HG03571 (cell line): ENCODE measurements around the gene FPR2.
"Not testable (repeated sequence)": the region's sequence is repeated elsewhere in the genome, so short reads cannot be mapped to it uniquely, and the experiment has no call there.

Source experiments
- ATAC-seq: cut with Tn5 transposase; IDR thresholded peaks from one replicate; pipeline ENCODE4 v1.9.1; 2021; ENCODE audit not compliant: unreplicated experiment

FPR2 gene, protein sequence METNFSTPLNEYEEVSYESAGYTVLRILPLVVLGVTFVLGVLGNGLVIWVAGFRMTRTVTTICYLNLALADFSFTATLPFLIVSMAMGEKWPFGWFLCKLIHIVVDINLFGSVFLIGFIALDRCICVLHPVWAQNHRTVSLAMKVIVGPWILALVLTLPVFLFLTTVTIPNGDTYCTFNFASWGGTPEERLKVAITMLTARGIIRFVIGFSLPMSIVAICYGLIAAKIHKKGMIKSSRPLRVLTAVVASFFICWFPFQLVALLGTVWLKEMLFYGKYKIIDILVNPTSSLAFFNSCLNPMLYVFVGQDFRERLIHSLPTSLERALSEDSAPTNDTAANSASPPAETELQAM

DNA sequence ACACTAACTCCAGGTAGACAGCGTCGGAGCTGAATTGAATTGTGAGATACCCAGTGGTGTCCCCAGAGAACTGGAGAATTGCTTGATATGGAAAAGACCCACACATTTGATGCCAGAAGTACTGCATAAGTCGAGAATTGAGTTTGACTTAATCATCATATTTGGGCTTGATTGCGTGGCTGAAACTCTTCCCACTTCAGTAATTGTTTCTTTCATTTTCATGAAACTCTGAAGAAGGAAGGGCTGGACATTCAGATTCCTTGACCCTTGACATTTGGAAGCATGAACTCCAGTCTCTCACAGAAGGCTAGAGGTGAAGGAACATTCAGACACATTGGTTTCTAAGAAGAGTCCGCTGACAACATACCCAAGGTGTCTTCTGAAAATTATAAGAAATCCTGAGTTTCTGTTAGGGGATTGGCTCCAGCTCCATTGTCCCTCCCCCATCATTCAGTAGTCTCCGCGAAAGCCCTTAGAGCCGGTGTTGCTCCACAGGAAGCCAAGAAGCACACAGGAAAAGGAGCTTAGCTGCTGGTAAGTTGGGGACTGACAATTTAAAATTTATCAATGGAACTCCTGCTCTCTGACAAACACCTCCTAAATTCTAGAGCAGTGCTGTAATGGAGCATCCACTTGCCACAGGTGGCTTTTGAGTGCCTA, at the start of gene FPR2:
Gene FPR2 (plus strand): TSS at position 484 of the 660 bp plus-strand sequence. CDS start 7,479 bp downstream, outside the sequence.
- no peak for ATAC-seq

DNA sequence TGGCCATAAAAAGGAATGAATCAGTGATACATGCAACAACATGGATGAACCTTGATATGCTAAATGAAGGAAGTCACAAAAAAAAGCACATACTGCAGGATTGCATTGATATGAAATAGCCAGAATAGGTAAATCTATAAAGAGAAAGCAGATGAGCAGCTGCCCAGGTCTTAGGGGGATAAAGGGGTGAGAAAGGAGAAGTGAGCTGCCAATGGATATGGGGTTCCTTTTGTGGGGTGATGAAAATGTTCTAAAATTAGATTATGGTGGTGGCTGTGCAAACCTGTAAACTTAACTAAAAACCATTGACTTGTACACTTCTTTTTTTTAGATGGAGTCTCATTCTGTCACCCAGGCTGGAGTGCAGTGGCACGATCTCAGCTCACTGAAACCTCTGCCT, 49.3 kb upstream of the FPR2 start:
- no peak for ATAC-seq

DNA sequence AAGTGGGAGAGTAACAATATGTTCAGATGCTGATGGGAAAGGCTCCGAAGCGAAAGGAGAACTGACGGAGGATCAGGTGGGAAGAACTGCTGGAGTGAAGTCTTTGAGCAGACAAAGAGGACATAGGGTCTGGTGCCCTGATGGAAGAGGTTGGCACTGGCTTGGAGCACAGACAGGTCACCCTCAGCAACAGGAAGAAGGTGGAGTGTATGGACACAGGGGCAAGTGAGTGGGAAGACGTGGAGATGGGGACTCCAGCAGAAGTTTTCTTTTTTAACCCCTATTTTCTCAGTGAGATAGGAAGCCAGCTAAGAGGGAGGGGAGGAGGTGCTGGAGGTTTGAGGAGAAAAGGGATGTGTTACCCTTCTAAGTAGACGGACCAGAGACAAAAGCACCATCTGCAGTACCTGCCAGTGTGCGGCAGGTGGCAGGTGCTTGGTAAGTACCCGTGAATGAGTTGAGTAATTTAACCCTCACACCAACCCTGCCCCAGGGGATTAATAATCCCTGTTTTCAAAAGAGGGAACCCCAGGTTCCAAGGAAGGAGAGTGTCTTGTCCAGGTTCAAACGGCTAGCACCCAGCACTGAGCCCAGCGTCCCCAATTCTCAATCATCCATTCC, 48.4 kb upstream of the FPR2 start:
- no peak for ATAC-seq

DNA sequence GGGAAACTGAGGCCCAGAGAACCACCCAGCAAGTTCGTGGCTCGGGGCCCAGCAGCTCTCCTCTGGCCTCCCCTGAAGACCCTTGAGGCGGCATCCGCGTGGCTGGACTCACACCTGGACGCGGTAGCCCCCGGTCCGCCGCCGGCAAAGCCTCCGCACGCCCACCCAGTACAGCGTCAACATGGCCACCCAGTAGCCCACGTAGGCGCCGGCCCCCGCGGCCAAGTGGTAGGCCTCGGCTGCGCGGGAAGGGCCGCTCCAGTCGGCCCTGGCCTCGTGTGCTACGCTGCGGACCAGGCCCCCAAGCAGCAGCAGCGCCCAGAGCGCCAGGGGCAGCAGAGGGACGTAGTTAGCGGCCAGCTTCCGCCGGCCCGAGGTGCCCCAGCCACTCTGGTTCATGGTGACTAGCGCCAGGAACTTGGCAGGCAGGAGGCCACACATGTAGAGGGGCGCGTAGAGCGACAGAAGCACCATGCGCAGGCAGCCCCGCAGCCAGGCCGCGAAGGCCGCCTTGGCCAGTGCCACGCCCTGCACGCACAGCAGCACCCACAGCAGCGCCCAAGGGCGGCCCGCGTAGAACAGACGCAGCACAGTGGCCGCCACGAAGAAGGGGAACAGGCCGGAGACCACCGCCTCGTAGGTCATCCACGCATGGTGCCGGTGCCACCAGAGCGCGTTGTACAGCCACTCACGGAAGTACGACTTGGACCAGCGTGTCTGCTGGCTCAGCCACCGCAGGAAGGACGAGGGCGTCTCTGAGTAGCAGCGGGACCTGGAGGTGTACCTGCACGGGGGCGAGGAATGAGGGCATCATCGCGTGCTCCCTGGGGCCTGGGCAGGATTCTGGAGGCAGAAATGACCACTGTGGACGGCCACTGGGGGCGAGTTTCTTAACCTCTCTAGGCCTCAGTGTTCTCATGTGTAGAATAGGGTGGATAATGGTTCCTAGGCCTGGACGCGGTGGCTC, 47.4 kb upstream of the FPR2 start:
- no peak for ATAC-seq

DNA sequence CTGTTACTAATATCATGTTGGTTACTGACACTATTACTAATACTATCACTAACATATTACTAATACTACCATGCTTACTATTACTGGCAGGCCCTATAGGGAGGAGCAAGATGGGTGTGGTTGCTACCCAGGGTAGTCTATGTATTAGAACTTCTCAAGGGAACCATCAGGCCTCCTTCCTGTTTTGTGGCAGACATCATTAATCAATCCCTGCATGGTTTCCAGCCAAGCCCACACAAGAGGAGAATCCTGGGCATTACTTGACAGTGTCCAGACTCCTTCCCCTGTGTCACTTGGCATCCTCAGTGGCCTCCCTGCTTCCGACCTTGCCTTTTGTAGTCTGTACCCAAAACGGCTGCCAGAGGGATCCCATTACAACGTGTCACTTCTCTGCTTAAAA, 46.1 kb upstream of the FPR2 start:
- no peak for ATAC-seq

DNA sequence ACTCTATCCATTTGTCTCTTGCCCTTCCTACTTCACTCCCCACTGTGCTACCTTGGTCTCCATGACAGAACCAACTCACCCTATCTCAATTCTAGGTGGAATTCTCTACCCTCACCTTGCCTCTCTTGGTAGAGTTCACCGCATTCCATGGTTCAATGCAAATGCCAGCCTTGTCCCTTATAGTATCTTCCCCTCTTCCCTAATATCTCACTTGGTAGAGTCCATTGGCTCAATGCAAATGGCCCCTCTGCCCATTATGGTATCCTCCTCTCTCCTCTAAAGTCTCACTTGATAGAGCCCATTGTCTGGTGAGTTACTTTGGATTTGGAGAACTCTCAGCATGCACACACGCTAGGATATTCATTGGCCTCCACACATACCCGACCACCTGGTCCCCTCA, 45.1 kb upstream of the FPR2 start:
- no peak for ATAC-seq

DNA sequence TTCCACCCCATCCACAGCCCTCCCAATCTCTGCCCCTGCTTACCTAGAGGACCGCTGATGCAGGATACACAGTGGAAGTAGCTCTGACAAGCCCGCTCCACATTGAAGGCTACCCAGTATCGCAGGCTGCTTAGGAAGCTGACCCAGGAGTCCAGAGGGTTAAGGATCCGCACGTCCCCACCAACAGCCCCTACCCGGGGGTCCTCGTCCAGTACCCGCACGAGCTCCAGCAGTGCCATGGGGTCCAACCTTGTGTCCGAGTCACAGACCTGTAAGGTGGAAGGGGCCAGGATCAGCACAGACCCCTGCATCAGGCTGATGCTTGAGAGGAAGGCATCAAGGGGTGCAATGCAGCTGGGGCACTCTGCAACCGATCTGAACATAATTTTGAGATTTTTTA, 44.1 kb upstream of the FPR2 start:
- no peak for ATAC-seq

DNA sequence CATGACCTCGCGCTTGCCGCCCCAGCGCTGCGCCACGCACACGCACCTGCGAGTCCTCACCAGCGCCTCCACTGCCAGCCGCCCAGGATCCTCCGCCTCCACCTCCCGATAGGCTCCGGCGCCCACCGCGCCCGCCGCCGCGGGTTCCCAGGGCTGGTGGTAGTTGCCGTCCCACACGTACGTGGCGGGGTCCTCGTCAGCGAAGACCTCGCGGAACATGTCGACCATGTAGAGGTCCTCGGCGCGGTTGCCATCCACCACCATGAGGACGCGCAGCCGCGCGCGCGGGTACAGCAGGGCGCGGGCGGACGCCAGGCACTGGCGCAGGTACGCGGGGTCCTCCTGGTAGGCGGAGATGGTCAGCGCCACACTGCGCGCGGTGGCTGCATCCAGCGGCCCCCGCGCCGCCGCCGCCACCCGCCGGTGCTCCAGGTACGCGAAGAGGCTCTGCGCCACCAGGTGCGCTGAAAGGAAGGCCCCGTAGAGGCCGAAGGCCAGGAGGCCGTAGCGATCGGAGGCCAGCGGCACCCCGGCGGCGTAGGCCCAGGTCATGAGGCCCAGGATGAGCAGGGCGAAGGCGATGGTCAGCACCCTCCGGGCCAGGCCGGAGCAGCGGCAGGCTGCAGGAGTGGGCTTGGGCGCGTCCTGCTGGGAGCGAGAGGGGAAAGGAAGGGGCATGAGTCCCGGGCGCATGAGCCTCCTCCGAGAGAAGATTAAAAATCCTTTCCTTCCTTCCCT, 41.6 kb upstream of the FPR2 start:
- ATAC-seq = no peak

DNA sequence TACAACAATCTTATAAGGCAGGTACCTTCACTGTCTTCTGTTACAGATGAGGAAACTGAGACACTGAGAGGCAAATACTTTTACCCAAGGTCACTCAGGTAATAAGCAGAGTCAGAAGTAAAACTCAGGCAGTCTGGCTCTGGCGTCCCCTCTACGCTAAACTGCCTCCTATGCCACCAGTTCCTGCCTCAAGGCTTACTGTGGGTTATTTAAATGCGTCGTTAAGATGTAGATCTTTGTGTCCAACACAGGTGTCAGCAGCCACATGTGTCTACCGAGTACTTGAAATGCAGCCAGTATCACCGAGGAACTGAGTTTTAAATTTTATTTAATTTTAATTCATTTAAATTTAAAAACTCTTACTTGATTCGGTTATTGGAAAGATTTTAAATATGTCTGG, 39.1 kb upstream of the FPR2 start:
- no peak for ATAC-seq

DNA sequence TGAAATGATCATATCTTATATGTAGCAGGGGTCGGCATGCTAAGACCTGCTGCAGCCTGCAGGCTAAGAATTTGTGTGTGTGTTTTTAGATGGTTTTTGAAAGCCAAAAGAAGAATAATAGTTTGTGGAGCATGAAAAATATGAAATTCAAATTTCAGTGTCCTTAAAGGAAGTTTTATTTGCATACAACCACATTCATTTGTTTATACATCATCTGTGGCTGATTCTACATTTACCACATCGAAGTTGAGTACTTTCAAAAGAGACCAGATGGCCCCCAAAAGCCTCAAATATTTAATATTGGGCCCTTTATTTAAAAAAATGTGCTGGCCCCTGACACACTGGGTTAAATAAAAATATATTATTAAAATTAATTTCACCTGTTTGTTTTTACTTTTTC, 38.5 kb upstream of the FPR2 start:
- ATAC-seq = no peak

DNA sequence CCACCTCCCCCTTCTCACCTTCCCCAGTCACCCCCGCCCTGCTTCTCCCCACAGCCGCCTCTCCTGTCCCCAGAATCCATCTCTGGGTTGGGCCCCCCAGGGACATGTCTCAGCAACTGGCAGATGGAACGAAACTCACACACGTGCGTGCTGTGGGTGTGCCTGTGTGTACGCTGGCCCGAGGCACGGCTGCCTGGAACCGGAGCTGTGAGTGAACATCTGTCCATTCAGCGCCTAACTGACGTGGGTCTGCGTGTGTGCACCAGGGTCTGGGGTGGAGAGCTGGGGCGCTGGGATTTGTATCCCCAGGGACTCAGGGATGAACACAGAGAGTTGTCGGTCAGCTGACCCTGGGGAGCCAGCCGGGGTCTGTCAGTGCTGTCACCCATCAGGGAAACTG, 36.4 kb upstream of the FPR2 start:
- ATAC-seq = no peak

DNA sequence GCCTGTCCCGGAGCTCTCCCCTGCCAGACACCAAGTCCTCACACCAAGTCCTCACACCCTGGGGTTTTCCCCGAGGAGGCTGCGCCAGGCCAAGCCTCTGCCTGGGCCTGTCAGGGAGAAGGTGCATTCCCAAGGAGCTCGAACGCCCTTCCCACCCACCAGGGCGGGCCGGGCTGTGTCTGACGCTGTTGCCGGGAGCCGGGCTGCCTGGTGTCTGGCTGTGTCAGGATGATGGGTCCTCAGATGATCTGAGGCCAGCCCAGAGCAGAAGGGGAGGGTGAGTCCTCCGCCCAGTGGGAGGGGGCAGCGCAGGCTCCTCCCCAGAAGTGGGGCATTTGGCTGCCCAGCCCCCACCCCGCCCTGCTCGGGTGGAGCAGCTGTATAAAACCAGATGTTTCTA, 34.9 kb upstream of the FPR2 start:
- no peak for ATAC-seq

DNA sequence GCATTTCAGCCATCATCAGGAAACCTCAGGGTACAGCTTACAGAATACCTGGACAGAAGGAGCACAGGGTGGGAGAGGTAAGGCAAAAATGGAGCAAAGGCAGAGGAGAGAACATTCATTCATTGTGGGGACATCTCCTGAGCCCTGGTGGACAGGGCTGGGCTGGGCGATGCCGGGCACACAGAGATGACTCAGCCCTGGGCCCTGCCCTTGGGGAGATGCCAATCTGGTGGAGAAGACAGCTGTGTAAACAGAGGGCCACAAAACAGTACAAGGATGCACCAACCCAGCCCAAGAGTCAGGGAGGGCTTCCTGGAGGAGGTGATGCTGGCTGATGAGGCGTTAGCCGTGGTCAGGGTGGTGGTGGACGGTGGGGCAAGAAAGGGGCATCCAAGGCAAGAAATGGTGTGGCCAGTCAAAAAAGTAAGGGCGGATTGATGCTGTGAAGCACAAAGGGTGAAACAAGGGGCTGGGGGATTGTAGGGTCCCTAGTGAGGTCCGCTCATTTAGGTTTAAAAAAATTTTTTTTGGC, 33.6 kb upstream of the FPR2 start:
- no peak for ATAC-seq

DNA sequence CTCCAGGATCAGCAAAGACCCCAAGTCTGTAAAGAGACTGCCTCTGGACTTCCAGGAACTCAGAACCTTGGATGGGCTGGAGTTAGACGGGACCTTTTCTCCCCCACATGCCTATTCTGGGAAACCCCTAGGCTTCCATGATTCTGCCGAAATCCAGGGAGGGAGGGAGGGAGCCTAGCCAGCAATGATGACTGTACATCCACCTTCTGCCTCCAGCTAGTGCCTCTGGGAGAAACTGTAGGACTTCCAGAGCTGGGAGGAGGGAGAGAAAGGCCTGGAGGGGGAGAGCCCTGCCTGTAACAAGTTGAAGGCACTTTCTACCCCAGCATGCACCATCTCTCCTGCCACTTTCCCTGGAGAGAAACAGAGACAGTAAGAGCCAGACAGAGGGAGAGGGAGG, 31.2 kb upstream of the FPR2 start:
- no peak for ATAC-seq

DNA sequence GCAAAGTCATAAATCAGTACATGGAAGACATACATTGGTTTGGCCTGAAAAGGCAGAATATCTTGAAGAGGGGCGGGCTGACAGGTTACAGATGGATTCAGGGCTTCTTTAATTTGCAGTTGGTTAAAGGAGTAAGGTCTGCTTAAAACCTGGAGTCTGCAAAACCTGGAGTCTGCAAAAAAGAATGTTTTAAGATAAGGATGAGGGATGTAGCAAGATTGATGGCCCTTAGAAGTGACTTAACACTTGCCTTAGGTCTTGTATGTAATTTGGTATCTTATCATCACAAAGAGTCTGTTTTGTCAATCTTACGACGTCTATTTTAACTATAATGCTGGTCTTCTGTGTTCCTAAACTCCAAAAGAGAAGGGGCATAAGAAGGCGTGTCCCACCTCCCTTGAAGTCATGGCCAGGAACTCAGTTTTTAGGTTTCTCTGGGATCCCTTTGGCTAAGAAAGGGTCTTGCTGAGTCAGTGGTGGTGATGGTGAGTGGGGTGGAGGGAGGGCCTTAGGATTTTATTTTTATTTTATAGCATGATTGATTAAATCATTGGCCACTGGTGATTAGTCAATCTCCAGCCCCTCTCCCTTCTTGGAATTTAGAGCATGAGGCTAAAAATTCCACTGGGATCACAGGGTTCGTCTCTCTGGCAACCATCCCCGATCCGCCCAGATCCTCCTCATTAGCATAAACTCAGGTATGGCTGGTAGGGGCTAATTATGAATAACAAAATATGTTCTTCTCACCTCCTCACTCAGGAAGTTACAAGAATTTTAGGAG, 27.0 kb upstream of the FPR2 start:
- no peak for ATAC-seq

DNA sequence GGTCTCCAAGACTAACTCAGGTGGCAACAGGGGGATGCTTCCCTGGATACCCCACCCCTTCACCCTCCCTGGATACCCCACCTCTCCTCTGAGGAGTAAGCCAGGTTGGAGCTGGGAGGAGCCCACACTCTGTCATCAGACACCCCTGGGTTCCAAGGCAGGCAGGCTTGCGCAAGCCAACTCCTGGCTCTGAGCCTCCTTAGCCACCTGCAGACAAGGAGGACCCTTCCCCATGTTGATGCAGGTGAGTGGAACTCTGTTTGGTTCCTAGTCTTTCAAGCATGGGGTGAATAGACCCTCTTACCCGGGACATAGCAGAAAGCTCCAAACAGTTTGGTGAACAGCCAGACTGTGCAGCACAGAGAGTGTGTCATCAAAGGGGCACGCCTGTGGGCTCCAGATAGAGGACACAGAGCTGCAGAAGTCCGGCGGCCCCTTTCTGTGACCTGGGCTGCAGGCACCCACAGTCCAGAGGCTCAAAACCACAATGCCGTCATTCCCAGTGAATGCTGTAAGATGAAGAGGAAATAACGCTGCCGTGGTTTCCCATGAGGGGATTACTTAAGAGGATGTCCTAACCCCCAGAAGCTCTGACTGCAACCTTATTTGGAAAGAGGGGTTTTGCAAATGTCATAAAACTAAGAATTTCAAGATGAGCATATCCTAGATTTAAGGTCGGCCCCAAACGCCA, 25.1 kb upstream of the FPR2 start:
- no peak for ATAC-seq

DNA sequence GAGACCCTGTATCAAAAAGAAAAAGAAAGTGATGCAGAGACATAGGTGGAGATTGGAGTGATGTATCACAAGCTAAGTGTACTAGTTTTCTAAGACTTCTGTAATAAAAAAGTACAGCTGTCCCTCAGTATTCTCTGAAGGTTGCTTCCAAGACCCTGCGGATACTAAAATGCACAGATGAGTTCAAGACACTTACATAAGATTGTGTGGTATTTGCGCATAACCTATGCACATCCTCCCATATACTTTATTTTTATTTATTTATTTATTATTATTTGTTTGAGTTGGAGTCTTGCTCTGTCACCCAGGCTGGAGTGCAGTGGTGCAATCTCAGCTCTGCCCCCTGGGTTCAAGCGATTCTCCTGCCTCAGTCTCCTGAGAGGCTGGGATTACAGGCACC, 23.6 kb upstream of the FPR2 start:
- ATAC-seq = no peak

DNA sequence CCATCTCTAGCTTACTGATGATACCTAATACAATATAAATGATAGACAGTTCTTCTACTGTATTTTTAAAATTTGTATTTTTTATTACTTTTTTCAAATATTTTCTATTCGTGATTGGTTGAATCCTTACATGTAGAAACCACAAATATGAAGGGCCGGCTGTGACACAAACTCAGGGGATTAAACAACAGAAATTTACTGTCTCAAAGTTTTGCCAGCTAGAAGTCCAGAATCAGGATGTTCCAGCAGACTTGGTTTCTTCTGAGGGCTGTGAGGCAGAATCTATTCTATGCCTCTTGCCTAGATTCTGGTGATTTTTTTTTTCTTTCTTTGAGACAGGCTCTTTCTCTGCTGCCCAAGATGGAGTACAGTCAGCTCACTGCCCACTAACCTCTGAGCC, 23.1 kb upstream of the FPR2 start:
- ATAC-seq = no peak

DNA sequence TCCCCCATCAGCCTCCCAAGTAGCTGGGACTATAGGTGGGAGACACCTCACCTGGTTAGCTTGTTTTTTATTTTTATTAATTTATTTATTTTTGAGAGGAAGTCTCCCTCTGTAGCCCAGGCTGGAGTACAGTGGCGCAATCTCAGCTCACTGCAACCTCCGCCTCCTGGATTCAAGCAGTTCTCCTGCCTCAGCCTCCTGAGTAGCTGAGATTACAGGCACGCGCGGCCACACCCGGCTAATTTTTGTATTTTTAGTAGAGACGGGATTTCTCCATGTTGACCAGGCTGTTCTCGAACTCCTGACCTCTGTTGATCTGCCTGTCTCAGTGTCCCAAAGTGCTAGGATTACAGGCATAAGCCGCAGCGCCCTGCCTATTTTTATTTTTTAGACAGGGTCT, 22.5 kb upstream of the FPR2 start:
- not testable (repeated sequence) for ATAC-seq
